Measurements from ENCODE around the gene PCA3. TPM values are rescaled to one million over a fixed set of nuclear protein-coding genes. Genes with fewer than 3 reads are reported as not detected.

PCA3 gene
- polyA plus RNA-seq, 1 of the 3 experiments (the other 2 are of a cell fraction) = 0.21 TPM

GRCh38 chr9:76743931-76744330, 20.3 kb upstream of the PCA3 start:
- H3K9me2 ChIP-seq = no peaks in the 10 kb centered on the region
- H3K27me3 ChIP-seq (ENCODE audit: insufficient read depth) = peaks cover 30% of the 10 kb centered on the region; the same call in 1 of the 2 replicates
- H2AFZ ChIP-seq (ENCODE audit: low read depth) = no peak overlapping the region
- no peaks in the 10 kb centered on the region for H3K79me2 ChIP-seq (ENCODE audit: insufficient read depth)
- TF ChIP-seq SIN3A (IDR thresholded peaks at IDR 0.05; ENCODE audit: borderline replicate concordance, low read depth, low read length) (no peak), TCF12 (IDR thresholded peaks at IDR 0.05) (no peak), ZBTB33 (IDR thresholded peaks at IDR 0.05; ENCODE audit: borderline replicate concordance, low read depth) (no peak), NRF1 (IDR thresholded peaks at IDR 0.05; ENCODE audit: low read depth, low read length) (no peak), MXI1 (IDR thresholded peaks at IDR 0.05; ENCODE audit: low read depth, low read length) (no peak), SMC3 (IDR thresholded peaks at IDR 0.05; ENCODE audit: low read depth, low read length) (no peak), USF1 (IDR thresholded peaks at IDR 0.05; ENCODE audit: borderline replicate concordance, low read depth) (no peak), RAD21 (IDR thresholded peaks at IDR 0.05; ENCODE audit: low read length) (no peak), IRF3 (IDR thresholded peaks at IDR 0.05; ENCODE audit: low read depth, low read length) (no peak), TEAD4 (IDR thresholded peaks at IDR 0.05; ENCODE audit: borderline replicate concordance, insufficient read depth) (no peak), REST (IDR thresholded peaks at IDR 0.05; ENCODE audit: low read depth, low read length) (no peak), RXRA (IDR thresholded peaks at IDR 0.05; ENCODE audit: borderline replicate concordance, low read depth) (no peak), GABPA (IDR thresholded peaks at IDR 0.05; ENCODE audit: low read depth) (no peak), YY1 (IDR thresholded peaks at IDR 0.05; ENCODE audit: low read depth) (no peak), CHD2 (IDR thresholded peaks at IDR 0.05; ENCODE audit: low read length, partially characterized antibody) (no peak), ELF1 (IDR thresholded peaks at IDR 0.05) (no peak), FOSL2 (IDR thresholded peaks at IDR 0.05; ENCODE audit: borderline replicate concordance, low read depth) (no peak)
- H3K36me3 ChIP-seq (replicated peaks in 1 of 2; ENCODE audit: control insufficient read depth in 1 of 2, insufficient read depth in 2 of 2, low read length in 1 of 2) = no peaks in the 10 kb centered on the region
- no peaks in the 10 kb centered on the region for H3F3A ChIP-seq (replicated peaks; ENCODE audit: insufficient read depth)
- DNase-seq = no peak
- no peak overlapping the region for H3K27ac ChIP-seq (ENCODE audit: low read depth in 2 of 2, low read length in 1 of 2)
- ChIA-PET CTCF (no interaction called here), POLR2A (no interaction called here)
- no peak overlapping the region for H3K9ac ChIP-seq
- H3K4me3 ChIP-seq (ENCODE audit: low read depth in 2 of 2, low read length in 1 of 2) = no peak overlapping the region
- no peaks in the 10 kb centered on the region for H3K4me1 ChIP-seq (ENCODE audit: control insufficient read depth in 1 of 2, insufficient read depth in 2 of 2, low read depth in 1 of 2, low read length in 1 of 2)
- H4K20me1 ChIP-seq (ENCODE audit: insufficient read depth) = no peaks in the 10 kb centered on the region
- no peaks in the 10 kb centered on the region for H3K9me3 ChIP-seq
- WGBS (ENCODE audit: low lambda C conversion rate) = 4% methylated on average over 3 of the region's 3 CpGs
- H3K4me2 ChIP-seq = no peak overlapping the region

All from SK-N-SH (cell line).